ENCODE results near the gene ACO1.

DNA sequence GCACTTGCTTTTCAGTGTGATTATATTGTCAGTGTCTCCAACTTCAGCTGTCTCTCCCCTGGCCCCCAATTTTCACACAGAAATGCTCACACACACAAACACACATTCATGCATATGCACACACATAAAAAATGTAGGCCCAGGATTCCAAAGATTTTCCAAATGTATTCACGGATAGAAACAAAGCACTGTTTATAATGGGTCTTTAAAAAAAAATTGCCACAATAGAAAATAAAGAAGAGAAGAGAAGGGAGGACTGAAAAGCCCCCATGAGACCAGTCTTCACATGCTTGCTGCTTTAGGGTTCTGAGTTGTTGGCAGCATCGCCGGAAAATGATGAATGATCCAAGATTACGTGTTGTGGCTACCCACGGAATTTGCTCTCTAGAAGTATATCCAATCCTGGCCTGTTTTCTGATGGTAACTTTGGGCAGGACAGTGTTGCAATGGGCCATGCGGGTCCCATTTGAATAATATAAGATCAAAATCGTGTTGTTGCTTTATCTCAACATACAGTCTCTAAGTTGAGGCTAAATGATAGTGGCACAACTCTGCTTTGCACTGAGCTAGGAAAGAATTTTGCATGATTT, 36.2 kb upstream of the ACO1 start:
- TF ChIP-seq, protein P1, sequence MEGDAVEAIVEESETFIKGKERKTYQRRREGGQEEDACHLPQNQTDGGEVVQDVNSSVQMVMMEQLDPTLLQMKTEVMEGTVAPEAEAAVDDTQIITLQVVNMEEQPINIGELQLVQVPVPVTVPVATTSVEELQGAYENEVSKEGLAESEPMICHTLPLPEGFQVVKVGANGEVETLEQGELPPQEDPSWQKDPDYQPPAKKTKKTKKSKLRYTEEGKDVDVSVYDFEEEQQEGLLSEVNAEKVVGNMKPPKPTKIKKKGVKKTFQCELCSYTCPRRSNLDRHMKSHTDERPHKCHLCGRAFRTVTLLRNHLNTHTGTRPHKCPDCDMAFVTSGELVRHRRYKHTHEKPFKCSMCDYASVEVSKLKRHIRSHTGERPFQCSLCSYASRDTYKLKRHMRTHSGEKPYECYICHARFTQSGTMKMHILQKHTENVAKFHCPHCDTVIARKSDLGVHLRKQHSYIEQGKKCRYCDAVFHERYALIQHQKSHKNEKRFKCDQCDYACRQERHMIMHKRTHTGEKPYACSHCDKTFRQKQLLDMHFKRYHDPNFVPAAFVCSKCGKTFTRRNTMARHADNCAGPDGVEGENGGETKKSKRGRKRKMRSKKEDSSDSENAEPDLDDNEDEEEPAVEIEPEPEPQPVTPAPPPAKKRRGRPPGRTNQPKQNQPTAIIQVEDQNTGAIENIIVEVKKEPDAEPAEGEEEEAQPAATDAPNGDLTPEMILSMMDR (conservative IDR thresholded peaks at IDR 0.05; ENCODE audit: low read length) = no peak
- no peak for TF ChIP-seq EZH2phosphoT487 (IDR thresholded peaks at IDR 0.05; ENCODE audit: borderline replicate concordance, low read depth, low read length)
